ENCODE results near the gene BCO1.

GRCh38 chr16:81243942-81244341, 5.5 kb downstream of the BCO1 start:
- TF ChIP-seq GATA3 (IDR thresholded peaks at IDR 0.05; ENCODE audit: low read depth, low read length): no peak
- TF ChIP-seq GATA2 (IDR thresholded peaks at IDR 0.05; ENCODE audit: low read depth, low read length): no peak

Measured in SH-SY5Y (cell line).